SK-N-SH treated with all-trans-retinoic acid at 6 μM for 48 hours (cell line): Measurements from ENCODE around the gene SMIM20.

Experiments
- RARB ChIP-seq: fragments of 250-450 bp; sonication (Bioruptor Pico); IDR thresholded peaks from 2 replicates; pipeline ENCODE4 v1.8.0; 2021; ENCODE audit warnings: mild to moderate bottlenecking, moderate library complexity
- TOX ChIP-seq: fragments of 250-450 bp; sonication (Bioruptor Pico); IDR thresholded peaks from 2 replicates; pipeline ENCODE4 v1.8.0; 2021; ENCODE audit warnings: mild to moderate bottlenecking, moderate library complexity, borderline replicate concordance
- ZC3H10 ChIP-seq: fragments of 250-450 bp; sonication (Bioruptor Pico); IDR thresholded peaks from 2 replicates; pipeline ENCODE4 v1.5.1; 2021; ENCODE audit warnings: mild to moderate bottlenecking, moderate library complexity
- ZFP3 ChIP-seq: fragments of 250-450 bp; sonication (Bioruptor Pico); IDR thresholded peaks from 2 replicates; pipeline ENCODE4 v1.5.0; 2020; ENCODE audit warnings: mild to moderate bottlenecking, moderate library complexity
- ZFP30 ChIP-seq: fragments of 450-650 bp; formaldehyde crosslinking; IDR thresholded peaks from 2 replicates; pipeline ENCODE4 v1.5.0; 2022; ENCODE audit warnings: mild to moderate bottlenecking, moderate library complexity
- ZNF565 ChIP-seq: fragments of 450-650 bp; formaldehyde crosslinking; conservative IDR thresholded peaks from 2 replicates; pipeline ENCODE4 v1.5.0; 2020; ENCODE audit warnings: low read depth, mild to moderate bottlenecking, moderate library complexity

- no peak for TF ChIP-seq TOX (CRISPR knock-in tag)
- TF ChIP-seq ZFP3 (CRISPR knock-in tag) = no peak
- no peak for TF ChIP-seq RARB (CRISPR knock-in tag)
- no peak for TF ChIP-seq ZNF565 (CRISPR knock-in tag)
- TF ChIP-seq ZC3H10 (CRISPR knock-in tag) = no peak
- TF ChIP-seq ZFP30 = no peak
Measured at GRCh38 chr4:25966171-25966570, 52.2 kb downstream of the SMIM20 start.
